IPS-18c (cell line): ENCODE data around the gene TAF10.

Experiments used
- H3K4me3 ChIP-seq: 2 replicates; pipeline ENCODE4 v1.7.0; 2013; ENCODE audit warnings: low read depth, mild to moderate bottlenecking, low read length, moderate library complexity; ENCODE audit not compliant: insufficient read depth
- H3K9me3 ChIP-seq: one replicate; pipeline ENCODE4 v1.6.1; 2013; ENCODE audit warnings: mild to moderate bottlenecking, low read length, moderate library complexity; ENCODE audit not compliant: control insufficient read depth, insufficient read depth

Gene TAF10

DNA sequence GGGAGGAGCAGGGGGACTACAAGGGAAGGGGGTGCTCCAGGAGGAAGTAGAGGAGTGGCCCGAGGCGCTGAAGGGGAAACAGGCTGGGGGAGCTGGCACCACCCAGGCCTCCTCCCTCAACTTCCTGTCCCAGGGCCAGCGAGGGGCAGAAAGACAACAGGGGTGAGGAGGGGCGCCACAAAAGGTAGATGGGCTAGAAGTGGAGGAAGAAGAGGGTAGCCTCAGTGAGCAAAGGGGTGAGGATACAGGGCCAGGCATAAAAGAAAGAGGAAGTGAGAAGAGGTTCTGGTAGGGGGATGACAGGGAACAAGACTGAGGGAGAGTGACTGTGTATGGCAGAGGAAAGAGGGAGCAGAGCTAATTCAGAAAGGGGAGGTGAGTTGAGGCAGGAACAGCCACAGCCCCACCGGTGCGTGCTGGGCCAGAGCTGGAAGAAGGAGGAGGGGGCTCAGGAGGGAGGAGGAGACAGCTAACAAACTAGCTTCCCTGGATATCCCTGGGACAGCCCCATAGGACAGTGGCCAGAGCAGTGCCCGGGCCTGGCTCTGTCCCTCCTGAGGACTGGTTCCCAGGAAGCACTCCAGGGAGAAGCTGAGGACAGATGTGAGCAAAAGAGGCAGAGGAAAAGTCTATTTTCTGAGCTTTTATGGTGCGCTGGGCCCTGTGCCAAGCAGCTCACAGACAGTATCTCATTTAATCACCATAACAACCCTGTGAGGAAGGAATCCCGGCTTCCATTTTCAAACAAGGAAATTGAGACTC is 35.1 kb upstream of the TAF10 start:
- Histone ChIP-seq H3K4me3 (no peak overlapping the region), H3K9me3 (no peaks in the 10 kb centered on the region)

DNA sequence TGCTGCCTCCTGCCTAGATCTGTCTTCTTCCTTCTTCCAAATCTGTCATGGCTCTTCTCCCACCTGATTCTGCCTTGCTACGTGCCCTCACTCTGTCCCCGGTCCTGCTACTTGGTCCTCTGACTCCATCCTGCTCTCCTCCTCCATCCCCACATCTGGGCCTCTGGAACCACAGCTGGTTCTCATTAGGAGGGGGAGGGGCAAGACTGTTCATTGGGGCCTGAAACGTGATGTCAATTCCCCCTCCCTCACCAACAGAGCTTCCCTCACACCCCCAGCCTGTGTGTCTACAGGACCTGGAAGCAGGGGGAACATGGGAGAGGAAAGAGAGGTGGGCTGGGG is 34.5 kb upstream of the TAF10 start:
- H3K4me3 ChIP-seq, result no peak overlapping the region
- no peaks in the 10 kb centered on the region for H3K9me3 ChIP-seq

DNA sequence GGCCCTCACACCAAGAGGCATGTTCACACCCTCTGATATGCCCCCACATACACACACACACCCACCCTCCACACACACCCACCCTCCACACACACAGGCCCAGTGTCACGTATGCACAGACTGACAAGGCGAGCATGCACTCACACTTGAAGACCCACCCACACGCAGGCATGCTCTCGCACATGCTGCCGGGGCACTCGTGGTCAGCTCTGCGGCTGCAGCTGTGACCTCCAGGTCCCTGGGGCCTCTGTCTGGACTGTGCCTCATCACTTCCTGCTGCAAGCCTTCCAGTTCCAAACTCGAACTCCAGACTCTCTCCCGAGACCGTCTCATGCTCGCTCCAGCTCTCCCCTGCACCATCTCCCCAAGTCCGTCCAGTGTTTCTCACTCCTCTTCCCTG is 34.1 kb upstream of the TAF10 start:
- no peaks in the 10 kb centered on the region for H3K9me3 ChIP-seq
- H3K4me3 ChIP-seq, result no peak overlapping the region

DNA sequence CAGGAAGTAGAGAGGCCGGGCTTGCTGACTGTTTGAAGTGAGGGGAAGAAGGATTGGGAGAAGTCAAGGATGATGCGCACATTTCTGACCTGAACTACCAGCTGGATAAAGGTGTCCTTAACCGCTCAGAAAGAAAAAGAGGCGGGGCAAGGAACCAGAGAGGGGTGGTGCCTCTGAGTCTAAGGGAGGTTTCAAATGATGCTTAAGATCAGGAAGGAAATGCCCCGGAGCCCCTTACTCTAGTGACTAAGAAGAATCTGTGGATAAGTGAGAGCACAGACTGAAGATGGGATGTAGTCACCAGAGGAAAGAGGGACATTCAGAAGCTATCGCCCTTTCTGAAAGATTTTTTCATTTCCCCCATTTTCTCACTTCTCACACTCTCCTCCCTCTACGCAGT is 30.9 kb upstream of the TAF10 start:
- no peak overlapping the region for H3K4me3 ChIP-seq
- no peaks in the 10 kb centered on the region for H3K9me3 ChIP-seq

DNA sequence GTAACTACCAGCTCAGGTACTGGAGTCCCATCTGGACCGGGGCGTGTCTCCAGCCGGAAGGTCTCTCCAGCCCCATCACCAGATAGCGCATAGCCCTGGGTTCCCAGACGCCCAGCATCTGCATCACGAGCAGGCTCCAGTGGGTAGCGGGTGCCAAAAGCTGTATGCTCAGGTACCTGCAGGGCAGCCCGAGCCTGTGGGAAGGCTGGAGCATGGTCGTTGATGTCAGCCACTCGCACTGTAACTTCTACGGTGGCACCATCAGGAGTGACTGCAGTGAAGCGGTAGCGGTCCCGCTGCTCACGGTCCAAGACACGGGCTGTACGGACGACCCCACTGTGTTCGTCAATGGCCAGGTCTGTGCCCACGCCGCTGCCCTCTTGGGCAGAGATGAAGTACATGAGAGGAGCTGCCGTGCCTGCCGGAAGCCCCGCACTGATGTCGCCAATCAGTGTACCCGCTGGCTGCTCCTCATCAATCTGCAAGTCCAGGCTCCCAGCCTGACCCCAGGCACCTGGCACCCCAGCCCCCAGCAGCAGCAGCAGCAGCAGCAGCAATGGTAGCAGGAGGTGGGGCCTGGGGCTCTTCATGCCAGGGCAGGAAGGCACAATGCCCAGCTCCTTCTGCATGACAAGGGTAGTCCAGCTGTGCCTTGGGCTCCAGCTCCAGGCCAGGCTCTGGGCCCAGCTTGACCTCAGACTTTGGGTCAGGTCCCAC is 29.1 kb upstream of the TAF10 start:
- no peaks in the 10 kb centered on the region for H3K9me3 ChIP-seq

DNA sequence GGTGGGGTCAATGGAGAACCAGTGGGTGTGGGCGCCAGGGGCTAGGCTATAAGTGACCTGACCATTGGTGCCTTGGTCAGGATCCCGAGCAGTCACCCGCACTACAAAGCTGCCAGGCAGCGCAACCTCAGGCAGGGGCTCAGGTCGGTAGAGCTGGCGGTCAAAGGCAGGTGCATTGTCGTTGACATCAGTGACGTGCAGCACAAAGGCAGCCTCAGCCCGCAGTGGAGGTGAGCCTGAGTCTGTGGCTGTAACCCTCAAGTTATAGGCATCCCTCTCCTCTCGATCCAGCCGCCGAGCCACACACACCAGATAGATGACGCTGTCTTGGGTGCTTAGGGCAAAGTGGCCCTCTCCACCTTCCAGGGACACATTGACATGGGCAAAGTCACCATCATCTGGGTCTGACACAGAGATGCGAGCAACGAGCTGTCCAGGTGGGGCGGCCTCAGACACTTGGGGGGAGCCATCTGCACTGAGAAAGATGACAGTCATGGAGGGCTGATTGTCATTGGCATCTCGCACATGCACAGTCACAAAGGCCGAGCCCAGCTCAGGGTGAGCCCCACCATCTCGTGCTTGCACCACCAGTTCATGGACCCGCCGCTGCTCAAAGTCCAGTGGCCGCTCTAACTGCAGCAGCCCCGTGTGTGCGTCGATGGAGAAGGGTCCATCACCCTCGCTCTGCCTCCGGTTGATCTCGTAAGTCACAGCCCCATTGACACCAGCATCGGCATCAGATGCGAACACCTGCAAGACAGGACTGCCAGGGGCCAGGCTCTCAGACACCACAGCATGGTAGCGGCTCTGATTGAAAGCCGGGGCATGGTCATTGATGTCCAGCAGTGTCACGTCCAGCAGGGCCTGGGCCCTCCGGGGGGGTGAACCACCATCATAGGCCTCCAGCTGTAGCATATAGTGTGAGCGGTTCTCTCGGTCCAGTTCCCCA is 28.3 kb upstream of the TAF10 start:
- Histone ChIP-seq H3K4me3 (no peak overlapping the region), H3K9me3 (no peaks in the 10 kb centered on the region)

More for the DNA sequence above, 29.1 kb upstream of the TAF10 start:
- no peak overlapping the region for H3K4me3 ChIP-seq

DNA sequence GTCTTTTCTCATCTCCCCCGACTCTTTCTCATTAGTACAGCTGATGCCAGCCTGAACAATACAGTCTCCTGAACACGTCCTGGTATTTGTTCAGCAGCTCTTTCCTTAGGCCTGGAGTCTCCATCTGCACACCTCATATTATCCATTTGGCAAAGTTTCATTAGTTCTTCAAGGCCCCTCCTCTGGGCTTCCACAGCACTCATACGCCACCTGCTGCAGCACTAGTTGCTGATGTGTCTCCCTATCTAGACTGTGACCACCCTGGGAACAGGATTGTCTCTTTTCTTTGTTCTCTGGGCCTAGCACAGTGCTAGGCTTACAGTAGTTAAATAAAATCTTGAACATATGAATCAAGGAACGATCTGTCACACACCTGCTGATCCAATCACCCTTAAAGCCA is 26.4 kb upstream of the TAF10 start:
- H3K9me3 ChIP-seq, result no peaks in the 10 kb centered on the region
- H3K4me3 ChIP-seq, result no peak overlapping the region

DNA sequence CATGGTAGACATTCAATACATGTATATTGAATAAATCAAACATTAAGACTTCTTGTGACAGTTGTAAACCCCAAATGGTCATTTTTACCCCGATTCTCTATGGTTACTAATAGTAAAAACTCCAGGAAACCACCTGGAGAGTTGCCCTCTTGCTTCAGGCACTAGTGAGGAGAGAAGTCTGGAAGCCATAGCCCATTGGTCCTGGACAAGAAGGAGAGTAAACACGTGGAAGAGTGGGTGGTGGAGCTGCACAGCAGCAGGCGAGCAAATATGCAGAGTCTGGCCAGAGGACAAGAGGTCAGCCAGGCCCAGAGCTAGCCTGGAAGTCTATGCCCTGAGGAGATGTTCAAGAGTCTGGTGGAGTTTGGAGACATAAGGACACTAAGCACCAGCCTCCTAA is 25.9 kb upstream of the TAF10 start:
- Histone ChIP-seq H3K4me3 (no peak overlapping the region), H3K9me3 (no peaks in the 10 kb centered on the region)

DNA sequence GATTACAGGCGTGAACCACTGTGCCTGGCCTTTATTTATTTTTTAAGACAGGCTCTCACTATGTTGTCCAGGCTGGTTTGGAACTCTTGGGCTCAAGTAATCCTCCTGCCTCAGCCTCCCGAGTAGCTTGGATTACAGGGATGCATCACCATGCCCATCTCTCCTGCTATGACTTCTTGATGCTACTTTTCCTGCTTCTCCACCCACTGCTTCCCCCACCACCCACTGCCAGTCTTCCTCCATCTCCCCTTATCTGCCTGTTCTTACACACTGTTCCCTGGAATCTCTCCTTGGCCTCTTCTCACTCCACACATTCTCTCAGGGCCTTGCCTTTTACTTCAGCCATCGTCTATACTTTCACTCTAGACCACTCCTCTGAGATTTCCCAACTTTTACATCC is 24.5 kb upstream of the TAF10 start:
- Histone ChIP-seq H3K4me3 (no peak overlapping the region), H3K9me3 (no peaks in the 10 kb centered on the region)

DNA sequence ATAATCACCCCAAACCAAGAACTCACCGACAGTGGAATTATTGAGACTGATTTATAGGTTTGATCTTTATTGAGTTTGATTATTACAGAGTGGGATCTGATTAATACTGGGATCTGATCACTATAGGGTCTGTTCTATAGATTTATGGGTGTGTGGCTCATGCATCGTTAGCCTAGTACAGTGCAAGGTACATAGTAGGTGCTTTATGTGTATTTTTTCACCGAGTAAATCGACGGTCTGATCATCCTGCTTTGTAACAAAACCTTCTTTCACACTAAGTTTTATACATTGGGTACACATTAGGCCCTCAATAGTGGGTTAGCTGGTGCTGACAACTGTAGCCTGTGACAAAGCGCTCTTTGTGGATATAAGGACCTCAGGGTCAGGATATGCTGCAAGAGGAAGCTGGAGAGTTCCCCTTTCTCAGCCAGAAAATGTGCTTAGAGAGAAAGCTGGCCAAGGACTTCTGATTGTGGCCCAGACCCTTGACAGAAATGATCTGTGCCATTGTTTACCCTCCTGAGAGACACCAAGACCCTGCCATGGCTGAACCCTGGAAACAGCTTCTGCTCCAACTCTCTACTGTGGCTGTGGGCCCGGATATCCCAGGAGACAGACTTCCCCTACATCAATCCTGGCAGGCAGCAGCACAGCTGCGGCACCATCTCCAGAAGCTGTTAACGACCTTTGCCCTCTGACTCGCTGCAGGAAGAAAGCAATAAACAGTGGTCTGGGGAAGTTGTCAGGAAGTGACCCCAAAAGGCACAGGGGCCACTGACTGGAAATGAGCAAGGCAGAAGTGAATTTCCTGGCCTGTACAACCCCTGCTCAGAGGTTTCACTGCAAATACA is 23.3 kb upstream of the TAF10 start:
- H3K4me3 ChIP-seq, result no peak overlapping the region

DNA sequence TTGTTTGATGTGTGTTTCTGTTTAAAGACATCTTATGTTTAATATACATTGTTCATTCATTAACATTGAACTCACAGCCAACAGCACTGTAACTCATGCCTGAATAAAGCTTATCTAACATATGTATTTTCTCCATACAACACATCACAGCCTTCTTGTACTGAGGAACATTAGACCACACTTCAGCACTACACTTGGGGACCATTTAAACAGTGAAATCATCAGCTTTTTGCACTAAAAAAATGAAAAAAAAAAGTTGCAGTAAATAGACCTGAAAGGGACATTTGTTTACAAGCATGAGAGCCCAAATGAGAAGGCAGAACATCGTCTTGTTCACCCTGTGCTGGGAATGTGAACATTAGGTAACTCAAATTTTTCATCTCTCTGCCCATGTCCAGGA is 22.5 kb upstream of the TAF10 start:
- H3K4me3 ChIP-seq, result no peak overlapping the region
- H3K9me3 ChIP-seq, result no peaks in the 10 kb centered on the region

More for the DNA sequence above, 23.3 kb upstream of the TAF10 start:
- H3K9me3 ChIP-seq, result no peaks in the 10 kb centered on the region

DNA sequence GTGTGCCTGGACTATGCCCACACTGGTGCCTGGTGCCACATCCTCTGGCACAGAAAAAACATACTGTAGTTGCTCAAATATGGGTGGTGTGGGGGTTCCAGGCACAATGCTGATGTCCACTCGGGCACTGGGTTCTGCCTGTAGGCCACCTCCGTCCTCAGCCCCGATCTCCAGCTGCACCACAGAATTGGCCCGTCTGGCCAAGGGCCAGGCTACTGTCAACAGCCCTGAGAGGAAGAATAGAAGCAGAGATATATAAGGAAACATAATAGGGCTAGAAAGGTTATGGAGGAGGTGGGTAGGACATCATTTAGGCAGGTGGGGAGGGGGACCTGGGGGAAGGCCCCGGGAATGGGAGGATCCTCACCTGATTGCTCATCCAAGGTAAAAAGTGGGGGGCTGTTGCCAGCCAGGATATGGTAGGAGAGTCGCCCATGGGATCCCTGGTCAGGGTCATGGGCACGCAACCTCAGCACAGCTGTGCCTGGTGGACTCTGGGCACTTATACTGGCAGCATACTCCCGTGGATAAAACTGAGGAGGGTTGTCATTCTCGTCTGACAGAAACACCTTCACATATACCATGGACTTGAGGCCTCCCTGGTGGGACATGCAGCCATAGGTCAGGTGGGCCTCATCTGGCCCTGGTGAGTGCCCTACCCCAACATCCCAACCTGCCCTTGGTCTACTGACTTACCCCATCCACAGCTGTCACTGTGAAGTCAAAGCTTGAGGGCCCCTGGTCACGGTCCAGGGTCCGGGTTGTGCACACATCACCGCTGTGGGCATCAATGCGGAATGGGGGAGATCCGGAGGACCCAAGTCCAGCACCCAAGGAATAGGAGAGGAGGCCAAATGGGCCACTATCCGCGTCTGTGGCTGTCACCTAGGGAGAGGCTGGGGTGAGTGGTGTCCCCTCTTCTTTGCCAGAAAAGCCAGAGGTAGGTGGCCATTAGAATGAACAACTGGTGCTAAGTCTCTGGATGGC is 21.7 kb upstream of the TAF10 start:
- H3K4me3 ChIP-seq, result no peak overlapping the region

DNA sequence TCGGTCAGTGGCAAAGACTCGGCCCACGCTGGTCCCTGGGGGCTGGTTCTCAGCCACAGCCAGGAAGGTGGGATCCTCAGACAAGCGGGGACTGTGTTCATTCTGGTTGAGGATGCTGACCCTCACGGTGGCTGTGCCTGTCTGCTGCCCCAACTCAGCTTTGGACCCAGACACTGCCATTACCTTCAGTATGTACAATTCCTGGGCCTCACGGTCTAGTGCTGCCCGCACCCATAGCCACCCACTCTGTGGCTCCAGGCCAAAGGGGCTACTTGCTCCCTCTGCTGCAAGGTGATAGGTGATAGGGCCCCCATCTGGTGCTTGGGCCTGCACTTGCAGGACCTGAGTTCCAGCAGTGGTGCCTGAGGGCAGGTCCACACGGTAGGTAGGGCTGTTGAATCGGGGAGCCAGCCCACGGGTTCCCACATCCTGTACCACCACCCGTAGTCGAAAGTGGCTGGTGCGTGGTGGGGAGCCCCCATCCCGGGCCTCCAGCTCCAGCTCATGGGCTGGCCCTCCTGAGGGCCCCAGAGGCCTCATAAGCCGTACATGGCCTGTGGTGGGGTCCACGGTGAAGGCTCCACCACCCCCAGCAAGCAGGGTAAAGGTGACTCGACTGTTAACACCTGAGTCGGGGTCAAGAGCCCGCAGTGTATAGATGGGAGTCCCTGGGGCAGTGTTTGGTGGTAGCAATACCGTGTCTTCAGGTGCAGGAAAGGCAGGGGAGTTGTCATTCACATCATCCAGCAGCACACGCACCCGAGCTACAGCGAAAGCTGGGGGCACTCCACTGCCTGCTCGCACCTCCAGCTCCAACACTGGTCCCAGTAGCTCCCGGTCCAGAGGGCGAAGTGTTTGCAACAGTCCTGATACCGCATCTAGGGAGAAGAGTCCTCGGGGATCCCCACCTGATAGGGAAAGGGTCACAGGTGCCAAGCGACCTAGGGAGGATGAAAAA is 20.4 kb upstream of the TAF10 start:
- Histone ChIP-seq H3K4me3 (no peak overlapping the region), H3K9me3 (no peaks in the 10 kb centered on the region)

More for the DNA sequence above, 21.7 kb upstream of the TAF10 start:
- no peaks in the 10 kb centered on the region for H3K9me3 ChIP-seq

DNA sequence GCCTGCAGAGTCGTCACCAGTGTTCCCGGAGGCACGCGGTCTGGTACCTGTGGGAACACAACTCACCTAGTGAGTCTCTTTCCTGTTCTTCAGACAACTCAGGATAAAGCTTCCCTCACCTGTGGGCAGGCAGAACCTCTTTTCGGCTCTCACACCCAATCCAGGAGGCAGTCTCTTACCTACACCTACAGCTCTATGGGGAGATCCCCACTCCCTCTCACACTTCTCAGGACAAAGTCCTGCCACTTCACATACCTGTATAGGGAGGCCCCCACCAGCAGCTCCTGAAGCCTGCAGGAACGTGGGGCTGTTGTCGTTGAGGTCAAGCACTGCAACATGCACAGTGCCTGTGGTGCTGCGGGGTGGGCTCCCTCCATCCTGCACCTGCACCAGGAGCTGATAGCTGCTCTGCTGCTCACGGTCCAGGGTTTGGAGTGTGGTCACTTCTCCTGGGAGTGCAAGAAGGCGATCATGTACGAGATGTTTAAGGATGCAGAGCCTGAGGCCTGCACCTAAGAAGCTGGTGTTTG is 19.4 kb upstream of the TAF10 start:
- H3K4me3 ChIP-seq, result no peak overlapping the region
- no peaks in the 10 kb centered on the region for H3K9me3 ChIP-seq
